ENCODE data around the gene RAD9A.

Gene RAD9A

DNA sequence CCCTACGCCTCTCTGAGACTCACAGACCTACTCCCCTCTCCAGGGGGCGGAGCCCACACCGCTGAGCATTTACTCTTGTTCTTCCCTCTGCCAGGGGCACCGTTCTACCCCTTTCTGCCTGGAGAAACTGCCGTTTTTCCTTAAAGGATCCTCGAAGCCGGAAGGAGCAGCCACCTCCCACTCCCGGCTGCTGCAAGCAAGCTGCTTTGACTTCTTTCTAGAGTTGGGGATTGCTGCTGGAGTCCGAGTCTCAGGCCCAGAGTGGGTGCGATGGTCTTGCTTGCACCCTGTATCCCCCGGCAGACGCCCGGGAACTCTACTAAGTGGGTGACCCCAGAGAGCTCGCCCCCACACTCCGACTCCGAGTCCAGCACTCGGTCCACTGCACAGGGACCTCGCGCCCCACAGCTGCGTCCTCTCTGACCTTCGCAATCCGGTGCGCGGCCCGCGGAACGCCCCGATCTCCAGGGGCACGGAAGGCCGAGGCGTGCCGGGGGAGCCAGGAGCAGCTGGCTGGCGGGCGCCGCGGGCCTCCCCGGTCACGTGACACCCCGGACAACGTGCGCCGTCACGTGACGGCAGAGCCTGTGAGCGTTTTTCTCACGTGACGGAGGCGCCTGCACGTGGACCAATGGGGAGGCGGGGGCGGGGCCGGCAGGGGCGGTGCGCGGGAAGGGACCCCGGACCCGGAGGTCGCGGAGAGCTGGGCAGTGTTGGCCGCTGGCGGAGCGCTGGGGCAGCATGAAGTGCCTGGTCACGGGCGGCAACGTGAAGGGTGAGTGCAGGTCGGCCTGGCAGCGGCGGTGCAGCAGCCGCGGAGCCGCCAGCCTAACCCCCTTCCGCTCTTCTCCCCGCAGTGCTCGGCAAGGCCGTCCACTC lies at the start of gene RAD9A (continued):
- peak; percentile 34; the same call in 1 of the 2 replicates for TF ChIP-seq SCRT2 (tag by site-specific recombination; IDR thresholded peaks at IDR 0.05)
- TF ChIP-seq, protein P1, sequence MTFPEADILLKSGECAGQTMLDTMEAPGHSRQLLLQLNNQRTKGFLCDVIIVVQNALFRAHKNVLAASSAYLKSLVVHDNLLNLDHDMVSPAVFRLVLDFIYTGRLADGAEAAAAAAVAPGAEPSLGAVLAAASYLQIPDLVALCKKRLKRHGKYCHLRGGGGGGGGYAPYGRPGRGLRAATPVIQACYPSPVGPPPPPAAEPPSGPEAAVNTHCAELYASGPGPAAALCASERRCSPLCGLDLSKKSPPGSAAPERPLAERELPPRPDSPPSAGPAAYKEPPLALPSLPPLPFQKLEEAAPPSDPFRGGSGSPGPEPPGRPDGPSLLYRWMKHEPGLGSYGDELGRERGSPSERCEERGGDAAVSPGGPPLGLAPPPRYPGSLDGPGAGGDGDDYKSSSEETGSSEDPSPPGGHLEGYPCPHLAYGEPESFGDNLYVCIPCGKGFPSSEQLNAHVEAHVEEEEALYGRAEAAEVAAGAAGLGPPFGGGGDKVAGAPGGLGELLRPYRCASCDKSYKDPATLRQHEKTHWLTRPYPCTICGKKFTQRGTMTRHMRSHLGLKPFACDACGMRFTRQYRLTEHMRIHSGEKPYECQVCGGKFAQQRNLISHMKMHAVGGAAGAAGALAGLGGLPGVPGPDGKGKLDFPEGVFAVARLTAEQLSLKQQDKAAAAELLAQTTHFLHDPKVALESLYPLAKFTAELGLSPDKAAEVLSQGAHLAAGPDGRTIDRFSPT (tag by site-specific recombination; IDR thresholded peaks at IDR 0.05), result peak; percentile 45; the same call in 1 of the 2 replicates
- TF ChIP-seq, protein P2, sequence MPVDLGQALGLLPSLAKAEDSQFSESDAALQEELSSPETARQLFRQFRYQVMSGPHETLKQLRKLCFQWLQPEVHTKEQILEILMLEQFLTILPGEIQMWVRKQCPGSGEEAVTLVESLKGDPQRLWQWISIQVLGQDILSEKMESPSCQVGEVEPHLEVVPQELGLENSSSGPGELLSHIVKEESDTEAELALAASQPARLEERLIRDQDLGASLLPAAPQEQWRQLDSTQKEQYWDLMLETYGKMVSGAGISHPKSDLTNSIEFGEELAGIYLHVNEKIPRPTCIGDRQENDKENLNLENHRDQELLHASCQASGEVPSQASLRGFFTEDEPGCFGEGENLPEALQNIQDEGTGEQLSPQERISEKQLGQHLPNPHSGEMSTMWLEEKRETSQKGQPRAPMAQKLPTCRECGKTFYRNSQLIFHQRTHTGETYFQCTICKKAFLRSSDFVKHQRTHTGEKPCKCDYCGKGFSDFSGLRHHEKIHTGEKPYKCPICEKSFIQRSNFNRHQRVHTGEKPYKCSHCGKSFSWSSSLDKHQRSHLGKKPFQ (tag by site-specific recombination; IDR thresholded peaks at IDR 0.05), result 0 out of 2 replicates have a peak, but pooled peaks have one; percentile 31
- TF ChIP-seq SP7 (tag by site-specific recombination; IDR thresholded peaks at IDR 0.05), result peak; percentile 68
- TF ChIP-seq ZSCAN30 (tag by site-specific recombination; IDR thresholded peaks at IDR 0.05), result 0 out of 2 replicates have a peak, but pooled peaks have one; percentile 35
- peak; percentile 83 for TF ChIP-seq KLF9 (tag by site-specific recombination; IDR thresholded peaks at IDR 0.05; ENCODE audit: low read depth)
- peak; percentile 45; the same call in 1 of the 2 replicates for TF ChIP-seq ZNF341 (tag by site-specific recombination; IDR thresholded peaks at IDR 0.05; ENCODE audit: low read depth)
- no peak for TF ChIP-seq ZNF155 (tag by site-specific recombination; IDR thresholded peaks at IDR 0.05)
- TF ChIP-seq ZBTB20 (tag by site-specific recombination; IDR thresholded peaks at IDR 0.05), result peak; percentile 96
- TF ChIP-seq, protein P3, sequence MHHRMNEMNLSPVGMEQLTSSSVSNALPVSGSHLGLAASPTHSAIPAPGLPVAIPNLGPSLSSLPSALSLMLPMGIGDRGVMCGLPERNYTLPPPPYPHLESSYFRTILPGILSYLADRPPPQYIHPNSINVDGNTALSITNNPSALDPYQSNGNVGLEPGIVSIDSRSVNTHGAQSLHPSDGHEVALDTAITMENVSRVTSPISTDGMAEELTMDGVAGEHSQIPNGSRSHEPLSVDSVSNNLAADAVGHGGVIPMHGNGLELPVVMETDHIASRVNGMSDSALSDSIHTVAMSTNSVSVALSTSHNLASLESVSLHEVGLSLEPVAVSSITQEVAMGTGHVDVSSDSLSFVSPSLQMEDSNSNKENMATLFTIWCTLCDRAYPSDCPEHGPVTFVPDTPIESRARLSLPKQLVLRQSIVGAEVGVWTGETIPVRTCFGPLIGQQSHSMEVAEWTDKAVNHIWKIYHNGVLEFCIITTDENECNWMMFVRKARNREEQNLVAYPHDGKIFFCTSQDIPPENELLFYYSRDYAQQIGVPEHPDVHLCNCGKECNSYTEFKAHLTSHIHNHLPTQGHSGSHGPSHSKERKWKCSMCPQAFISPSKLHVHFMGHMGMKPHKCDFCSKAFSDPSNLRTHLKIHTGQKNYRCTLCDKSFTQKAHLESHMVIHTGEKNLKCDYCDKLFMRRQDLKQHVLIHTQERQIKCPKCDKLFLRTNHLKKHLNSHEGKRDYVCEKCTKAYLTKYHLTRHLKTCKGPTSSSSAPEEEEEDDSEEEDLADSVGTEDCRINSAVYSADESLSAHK (tag by site-specific recombination; IDR thresholded peaks at IDR 0.05), result 0 out of 2 replicates have a peak, but pooled peaks have one; percentile 16
- TF ChIP-seq, protein P4, sequence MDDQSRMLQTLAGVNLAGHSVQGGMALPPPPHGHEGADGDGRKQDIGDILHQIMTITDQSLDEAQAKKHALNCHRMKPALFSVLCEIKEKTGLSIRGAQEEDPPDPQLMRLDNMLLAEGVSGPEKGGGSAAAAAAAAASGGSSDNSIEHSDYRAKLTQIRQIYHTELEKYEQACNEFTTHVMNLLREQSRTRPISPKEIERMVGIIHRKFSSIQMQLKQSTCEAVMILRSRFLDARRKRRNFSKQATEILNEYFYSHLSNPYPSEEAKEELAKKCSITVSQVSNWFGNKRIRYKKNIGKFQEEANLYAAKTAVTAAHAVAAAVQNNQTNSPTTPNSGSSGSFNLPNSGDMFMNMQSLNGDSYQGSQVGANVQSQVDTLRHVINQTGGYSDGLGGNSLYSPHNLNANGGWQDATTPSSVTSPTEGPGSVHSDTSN (CRISPR knock-in tag; IDR thresholded peaks at IDR 0.05), result peak; percentile 72; the same call in 1 of the 2 replicates
- TF ChIP-seq ZNF610 (tag by site-specific recombination; IDR thresholded peaks at IDR 0.05; ENCODE audit: borderline replicate concordance), result peak; percentile 75
- TF ChIP-seq KLF1 (tag by site-specific recombination; IDR thresholded peaks at IDR 0.05), result 0 out of 2 replicates have a peak, but pooled peaks have one; percentile 10
- peak; percentile 83 for TF ChIP-seq KLF16 (tag by site-specific recombination; IDR thresholded peaks at IDR 0.05)
- 0 out of 2 replicates have a peak, but pooled peaks have one; percentile 38 for TF ChIP-seq ZNF561 (tag by site-specific recombination; IDR thresholded peaks at IDR 0.05; ENCODE audit: borderline replicate concordance)
- no peak for TF ChIP-seq BCL11A (tag by site-specific recombination; IDR thresholded peaks at IDR 0.05; ENCODE audit: low read depth)
- peak; percentile 91 for TF ChIP-seq KLF10 (tag by site-specific recombination; IDR thresholded peaks at IDR 0.05)
- TF ChIP-seq, protein P5, sequence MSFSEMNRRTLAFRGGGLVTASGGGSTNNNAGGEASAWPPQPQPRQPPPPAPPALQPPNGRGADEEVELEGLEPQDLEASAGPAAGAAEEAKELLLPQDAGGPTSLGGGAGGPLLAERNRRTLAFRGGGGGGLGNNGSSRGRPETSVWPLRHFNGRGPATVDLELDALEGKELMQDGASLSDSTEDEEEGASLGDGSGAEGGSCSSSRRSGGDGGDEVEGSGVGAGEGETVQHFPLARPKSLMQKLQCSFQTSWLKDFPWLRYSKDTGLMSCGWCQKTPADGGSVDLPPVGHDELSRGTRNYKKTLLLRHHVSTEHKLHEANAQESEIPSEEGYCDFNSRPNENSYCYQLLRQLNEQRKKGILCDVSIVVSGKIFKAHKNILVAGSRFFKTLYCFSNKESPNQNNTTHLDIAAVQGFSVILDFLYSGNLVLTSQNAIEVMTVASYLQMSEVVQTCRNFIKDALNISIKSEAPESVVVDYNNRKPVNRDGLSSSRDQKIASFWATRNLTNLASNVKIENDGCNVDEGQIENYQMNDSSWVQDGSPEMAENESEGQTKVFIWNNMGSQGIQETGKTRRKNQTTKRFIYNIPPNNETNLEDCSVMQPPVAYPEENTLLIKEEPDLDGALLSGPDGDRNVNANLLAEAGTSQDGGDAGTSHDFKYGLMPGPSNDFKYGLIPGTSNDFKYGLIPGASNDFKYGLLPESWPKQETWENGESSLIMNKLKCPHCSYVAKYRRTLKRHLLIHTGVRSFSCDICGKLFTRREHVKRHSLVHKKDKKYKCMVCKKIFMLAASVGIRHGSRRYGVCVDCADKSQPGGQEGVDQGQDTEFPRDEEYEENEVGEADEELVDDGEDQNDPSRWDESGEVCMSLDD (tag by site-specific recombination; IDR thresholded peaks at IDR 0.05), result peak; percentile 62; the same call in 1 of the 2 replicates
- TF ChIP-seq ZBTB8A (tag by site-specific recombination; IDR thresholded peaks at IDR 0.05), result peak; percentile 76; the same call in 1 of the 2 replicates
- peak; percentile 33 for TF ChIP-seq EGR2 (tag by site-specific recombination; IDR thresholded peaks at IDR 0.05; ENCODE audit: low read depth)
- TF ChIP-seq SP3 (tag by site-specific recombination; IDR thresholded peaks at IDR 0.05), result peak; percentile 65

Data from HEK293 (cell line).